ENCODE data around the gene DLG2.

DNA sequence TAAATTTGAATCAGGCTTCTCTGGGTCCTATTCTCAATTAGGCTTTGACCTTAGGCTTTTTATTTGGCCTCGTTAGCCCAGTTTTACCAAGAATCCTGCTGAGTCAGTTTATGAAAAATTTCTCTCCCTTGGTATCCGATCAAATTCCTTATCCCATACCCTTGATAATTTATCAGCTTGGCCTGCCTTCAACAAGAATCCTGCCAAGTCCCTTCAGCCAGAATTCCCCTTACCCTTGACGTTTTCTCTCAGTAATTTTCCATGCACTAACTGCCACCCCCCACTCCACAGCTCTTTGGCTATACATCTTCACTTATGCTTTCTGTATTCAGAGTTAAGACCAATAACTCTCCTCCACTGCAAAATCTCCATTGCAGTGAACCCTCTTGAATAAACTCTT, 1530.0 kb downstream of the DLG2 start:
- no peak for TF ChIP-seq CTCF (IDR thresholded peaks at IDR 0.05)
- TF ChIP-seq POLR2A (IDR thresholded peaks at IDR 0.05): no peak

Measured in tibial nerve (tissue), 3 donors.